GM12801 (cell line): ENCODE data around the gene AHNAK2.

ENCODE experiments used
- TF ChIP-seq, protein P1 (sequence below): IDR thresholded peaks from one replicate; pipeline ENCODE4 v1.5.1; 2011; ENCODE audit warnings: control low read depth; ENCODE audit not compliant: insufficient read length; ENCODE audit errors: extremely low read depth

AHNAK2 gene

DNA sequence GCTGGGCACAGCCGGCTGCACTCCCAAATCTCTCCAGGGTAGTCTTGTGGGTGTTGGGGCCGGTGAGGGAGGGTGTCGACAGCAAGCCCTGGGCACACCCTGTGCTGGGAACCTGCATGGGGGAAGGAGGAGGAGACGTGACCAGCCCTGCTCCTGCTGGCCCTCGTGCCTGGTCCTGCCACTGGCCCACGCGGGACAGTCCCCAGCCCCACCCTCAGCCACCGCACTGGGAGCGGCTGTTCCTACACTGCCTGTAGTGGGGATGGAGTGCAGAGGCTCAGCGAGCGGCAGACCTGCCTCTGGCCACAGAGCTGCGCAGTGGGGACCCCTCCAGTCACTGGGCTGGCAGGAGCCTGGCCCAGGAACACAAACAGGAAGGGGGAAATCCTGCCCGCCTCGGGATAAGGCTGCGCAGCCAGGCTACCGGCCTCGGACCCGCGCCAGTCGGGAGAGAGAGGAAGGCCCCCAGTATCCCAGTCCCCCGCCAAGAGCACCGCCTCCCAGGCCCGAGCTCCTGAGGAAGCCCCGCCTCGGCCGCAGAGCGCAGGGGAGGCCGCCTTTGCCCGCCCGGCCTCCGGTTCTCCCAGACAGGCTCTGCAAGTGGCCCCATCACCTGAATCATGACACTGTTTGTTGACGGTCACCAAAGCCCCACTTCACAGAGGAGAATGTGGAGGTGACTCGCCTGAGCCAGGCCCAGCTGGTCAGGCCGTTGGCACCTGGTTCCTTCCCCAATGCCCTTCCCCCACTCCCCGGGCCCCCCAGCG, 10.6 kb downstream of the AHNAK2 start:
- TF ChIP-seq, protein P1, sequence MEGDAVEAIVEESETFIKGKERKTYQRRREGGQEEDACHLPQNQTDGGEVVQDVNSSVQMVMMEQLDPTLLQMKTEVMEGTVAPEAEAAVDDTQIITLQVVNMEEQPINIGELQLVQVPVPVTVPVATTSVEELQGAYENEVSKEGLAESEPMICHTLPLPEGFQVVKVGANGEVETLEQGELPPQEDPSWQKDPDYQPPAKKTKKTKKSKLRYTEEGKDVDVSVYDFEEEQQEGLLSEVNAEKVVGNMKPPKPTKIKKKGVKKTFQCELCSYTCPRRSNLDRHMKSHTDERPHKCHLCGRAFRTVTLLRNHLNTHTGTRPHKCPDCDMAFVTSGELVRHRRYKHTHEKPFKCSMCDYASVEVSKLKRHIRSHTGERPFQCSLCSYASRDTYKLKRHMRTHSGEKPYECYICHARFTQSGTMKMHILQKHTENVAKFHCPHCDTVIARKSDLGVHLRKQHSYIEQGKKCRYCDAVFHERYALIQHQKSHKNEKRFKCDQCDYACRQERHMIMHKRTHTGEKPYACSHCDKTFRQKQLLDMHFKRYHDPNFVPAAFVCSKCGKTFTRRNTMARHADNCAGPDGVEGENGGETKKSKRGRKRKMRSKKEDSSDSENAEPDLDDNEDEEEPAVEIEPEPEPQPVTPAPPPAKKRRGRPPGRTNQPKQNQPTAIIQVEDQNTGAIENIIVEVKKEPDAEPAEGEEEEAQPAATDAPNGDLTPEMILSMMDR, result no peak

DNA sequence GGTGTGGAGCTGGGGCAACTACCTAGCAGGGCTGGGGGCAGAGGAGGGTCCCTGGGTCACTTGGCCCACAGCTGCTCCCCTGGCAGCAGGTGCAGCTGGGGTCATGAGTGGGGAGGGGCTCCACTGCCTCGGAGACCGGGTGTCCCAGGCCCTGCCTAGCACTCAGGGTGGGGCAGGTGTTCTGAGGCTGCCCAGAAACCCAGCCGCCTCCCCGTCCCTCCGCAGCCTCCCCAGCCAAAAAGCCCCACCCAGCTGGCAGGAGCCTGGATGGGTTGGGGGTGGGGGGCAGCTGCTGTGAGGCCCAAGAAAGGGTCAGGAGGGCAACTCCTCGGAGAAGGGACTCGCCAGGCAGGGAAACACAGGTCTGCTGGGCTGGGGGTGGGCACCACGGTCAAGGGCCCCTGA, 11.2 kb downstream of the AHNAK2 start:
- TF ChIP-seq, protein P1, result no peak

DNA sequence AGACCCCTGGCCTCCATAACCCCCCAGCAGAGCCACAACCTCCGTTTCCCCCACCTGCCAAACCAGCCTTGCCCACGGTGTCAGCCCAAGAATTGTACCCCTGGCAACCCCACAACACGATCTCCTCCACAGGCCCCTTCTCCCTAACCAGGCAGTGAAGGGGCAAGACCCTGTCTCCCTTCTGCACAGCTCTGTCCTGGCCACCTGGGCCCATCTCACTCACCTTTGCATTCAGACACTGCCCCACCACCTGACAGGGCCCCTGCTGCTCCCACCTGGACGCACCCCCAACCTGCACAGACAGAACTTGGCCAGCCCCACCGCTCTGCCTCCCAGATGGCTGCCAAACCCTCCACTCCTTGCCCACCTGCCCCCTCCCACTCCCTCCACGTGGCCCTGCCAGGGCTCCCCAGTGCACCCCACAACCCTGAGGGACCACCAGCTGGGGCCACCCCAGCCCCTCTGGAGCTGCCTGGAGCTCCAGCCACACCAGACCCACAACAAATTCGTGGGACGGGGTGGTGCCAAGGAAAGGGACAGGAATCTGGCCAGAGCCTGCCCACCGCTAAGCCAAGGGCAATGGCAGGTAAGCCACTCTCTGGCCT, 11.8 kb downstream of the AHNAK2 start:
- TF ChIP-seq, protein P1, result no peak

- TF ChIP-seq, protein P1, result no peak
These were observed 12.5 kb downstream of the AHNAK2 start for GRCh38 chr14:104965561-104966231.

GRCh38 chr14:104964546-104964945, 13.6 kb downstream of the AHNAK2 start:
- TF ChIP-seq, protein P1, result no peak

DNA sequence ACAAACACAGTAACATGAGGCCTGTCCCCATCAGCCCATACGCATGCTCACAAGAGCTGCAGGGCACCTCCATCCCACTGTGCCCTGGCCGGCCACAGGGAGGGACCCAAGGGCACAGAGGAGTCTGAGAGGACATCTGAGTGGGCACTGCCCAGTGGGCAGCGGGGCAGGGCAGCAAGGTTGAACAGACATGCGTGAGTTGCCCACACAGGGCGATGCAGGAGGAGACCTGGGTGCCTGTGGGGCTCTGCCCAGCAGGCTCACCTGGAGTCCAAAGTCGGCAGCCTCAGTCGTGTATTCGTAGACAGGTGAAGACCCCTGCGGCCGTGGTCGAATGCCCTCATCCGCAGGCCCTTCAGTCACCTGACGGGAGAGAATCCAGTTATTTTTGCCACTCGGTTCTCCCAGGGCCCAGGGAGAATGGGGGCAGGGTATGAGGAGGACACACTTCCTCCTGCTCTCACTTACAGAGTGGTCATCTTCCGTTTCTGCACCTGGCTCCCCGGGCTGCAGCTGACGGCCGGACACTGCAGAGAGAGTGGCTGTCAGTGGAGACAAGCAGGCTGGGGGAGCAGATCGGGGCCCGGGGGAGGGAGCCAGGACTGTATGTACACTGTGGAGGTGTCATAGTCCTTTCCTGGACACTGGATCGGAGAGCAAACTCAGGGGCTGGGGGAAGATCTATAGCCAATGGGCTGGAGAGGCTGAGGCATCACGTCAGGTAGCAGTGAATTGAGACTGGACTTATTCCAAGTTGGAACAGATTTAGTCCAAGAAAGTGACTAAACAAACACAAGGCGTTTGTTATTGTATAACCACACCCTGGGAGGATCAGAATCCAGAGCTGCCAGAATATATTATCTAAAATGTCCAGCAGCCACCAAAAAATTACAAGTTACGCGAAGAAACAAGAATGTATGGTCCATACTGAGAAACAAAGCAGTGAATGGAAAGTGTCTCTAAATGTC, 20.7 kb downstream of the AHNAK2 start:
- TF ChIP-seq, protein P1, result no peak
